CD4-positive, alpha-beta T cell treated with Interleukin-6 at 100 ng/mL for 8 hours (primary cell): ENCODE data around the gene OR2T27.
A peak's percentile ranks its signal among the peaks of the same experiment; 100 is the strongest.
"Not testable (repeated sequence)": the region's sequence is repeated elsewhere in the genome, so short reads cannot be mapped to it uniquely, and the experiment has no call there.

Source experiments
- DNase-seq: peaks from one replicate; pipeline ENCODE4 v3.0.0-alpha.2; 2020; ENCODE audit warnings: mixed read lengths, low spot score

OR2T27 gene

GRCh38 chr1:248640906-248641305 lies 14.4 kb downstream of the OR2T27 start:
- not testable (repeated sequence) for DNase-seq

GRCh38 chr1:248639652-248640051 lies 15.7 kb downstream of the OR2T27 start:
- DNase-seq = not testable (repeated sequence)

- DNase-seq = not testable (repeated sequence)
These were observed 18.7 kb downstream of the OR2T27 start for GRCh38 chr1:248636612-248637011.

GRCh38 chr1:248634991-248635390 lies 20.3 kb downstream of the OR2T27 start, which contains the start of gene OR2T11:
Gene OR2T11 (minus strand): TSS chr1:248635091. CDS start chr1:248627128, 7,963 bp downstream.
- not testable (repeated sequence) for DNase-seq

GRCh38 chr1:248631354-248632008 lies 23.8 kb downstream of the OR2T27 start:
- no peak for DNase-seq

GRCh38 chr1:248630551-248630950 lies 24.8 kb downstream of the OR2T27 start:
- no peak for DNase-seq

- DNase-seq = no peak
These were observed 27.1 kb downstream of the OR2T27 start for GRCh38 chr1:248627971-248628844.

GRCh38 chr1:248625971-248626370 lies 29.4 kb downstream of the OR2T27 start:
- DNase-seq = no peak

- no peak for DNase-seq
These were observed 30.2 kb downstream of the OR2T27 start for GRCh38 chr1:248625166-248625565.

- DNase-seq = peak; percentile 14
These were observed 32.7 kb downstream of the OR2T27 start for GRCh38 chr1:248622570-248623001.

GRCh38 chr1:248621770-248622169 lies 33.6 kb downstream of the OR2T27 start:
- DNase-seq = no peak

GRCh38 chr1:248618878-248619277 lies 36.5 kb downstream of the OR2T27 start:
- peak; percentile 3 for DNase-seq

- DNase-seq = no peak
These were observed 37.2 kb downstream of the OR2T27 start for GRCh38 chr1:248618119-248618518.

GRCh38 chr1:248613742-248614141 lies 41.6 kb downstream of the OR2T27 start:
- DNase-seq = no peak

- DNase-seq = no peak
These were observed 43.4 kb downstream of the OR2T27 start for GRCh38 chr1:248611883-248612414.

- no peak for DNase-seq
These were observed 45.0 kb downstream of the OR2T27 start for GRCh38 chr1:248610301-248610700.
